Endothelial cell of umbilical vein (primary cell): Measurements from ENCODE around the gene SLFN12L.

Experiments used
- CTCF ChIP-seq, 2 donors: IDR thresholded peaks; 1 replicate in 1 of 2; 2 replicates in 1 of 2; pipeline ENCODE4 v1.5.1; 2011; ENCODE audit warnings: low read length in 2 of 2, mild to moderate bottlenecking in 2 of 2, moderate library complexity in 2 of 2, control low read depth in 1 of 2, inconsistent platforms in 1 of 2, low read depth in 1 of 2; ENCODE audit not compliant: insufficient read depth in 1 of 2; ENCODE audit errors: extremely low read depth in 1 of 2
- EZH2 ChIP-seq: IDR thresholded peaks from 2 replicates; pipeline ENCODE4 v1.6.1; 2012; ENCODE audit warnings: borderline replicate concordance, low read depth, mild to moderate bottlenecking, moderate library complexity, low read length, inconsistent platforms; ENCODE audit not compliant: severe bottlenecking
- FOS ChIP-seq: IDR thresholded peaks from 2 replicates; pipeline ENCODE4 v1.6.1; 2011; ENCODE audit warnings: mild to moderate bottlenecking, low read length, moderate library complexity, borderline replicate concordance; ENCODE audit not compliant: insufficient read depth
- GATA2 ChIP-seq: IDR thresholded peaks from 2 replicates; pipeline ENCODE4 v1.7.0; 2011; ENCODE audit warnings: low read depth, mild to moderate bottlenecking, moderate library complexity, mixed read lengths, low read length; ENCODE audit not compliant: insufficient read length, insufficient read depth
- JUN ChIP-seq: IDR thresholded peaks from 2 replicates; pipeline ENCODE4 v1.6.1; 2011; ENCODE audit warnings: borderline replicate concordance, low read depth; ENCODE audit not compliant: insufficient read length, insufficient read depth
- MAX ChIP-seq: IDR thresholded peaks from 2 replicates; pipeline ENCODE4 v1.6.1; 2011; ENCODE audit not compliant: insufficient read depth, insufficient read length
- MYC ChIP-seq: IDR thresholded peaks from one replicate; pipeline ENCODE4 v1.6.1; 2011; ENCODE audit warnings: mild to moderate bottlenecking, low read depth, low read length
- POLR2A ChIP-seq: IDR thresholded peaks from 2 replicates; pipeline ENCODE4 v1.6.1; 2012; ENCODE audit warnings: low read depth, mild to moderate bottlenecking, control low read depth, low read length
- POLR2AphosphoS5 ChIP-seq: IDR thresholded peaks from 2 replicates; pipeline ENCODE4 v1.6.1; 2012; ENCODE audit warnings: low read depth, mild to moderate bottlenecking, control low read depth, low read length, moderate library complexity; ENCODE audit not compliant: insufficient read depth

GRCh38 chr17:35531160-35531559, 6.3 kb downstream of the SLFN12L start:
- TF ChIP-seq POLR2A = no peak
- TF ChIP-seq CTCF (IDR thresholded peaks at IDR 0.05; ENCODE audit: extremely low read depth in 1 of 2, insufficient read depth in 1 of 2, low read depth in 1 of 2, low read length in 2 of 2) = no peak
- TF ChIP-seq POLR2AphosphoS5 = no peak
- TF ChIP-seq EZH2 = no peak
- no peak for TF ChIP-seq MYC
- no peak for TF ChIP-seq MAX
- TF ChIP-seq JUN = no peak
- no peak for TF ChIP-seq GATA2
- no peak for TF ChIP-seq FOS
